HepG2 (cell line): Measurements from ENCODE around the gene NACC2. TPM values are rescaled to one million over a fixed set of nuclear protein-coding genes. Genes with fewer than 3 reads are reported as not detected.
A peak's percentile ranks its signal among the peaks of the same experiment; 100 is the strongest.

Experiments
- ATAC-seq: fragments of 200-7000 bp; cut with Tn5 transposase; 3 replicates; pipeline ENCODE4 v1.9.1; 2020; ENCODE audit warnings: mild to moderate bottlenecking, moderate library complexity
- BruUV-seq: library from RNA; stranded (reverse); fragments of 400-500 nt; replicated peaks from 2 replicates; lab custom pipeline; 2021; lab: Mats Ljungman, UMichigan
- CTCF ChIA-PET: fragments of 300-600 bp; formaldehyde crosslinking; extraction: SDS; loops from one replicate; lab custom pipeline; 2021; ENCODE audit warnings: low total read pairs, inconsistent platforms, low intra/inter-chr PET ratio; lab: Yijun Ruan, JAX
- POLR2A ChIA-PET: fragments of 350-600 bp; sonication (Branson Sonifier 250); formaldehyde crosslinking; loops from one replicate; lab custom pipeline; 2020; ENCODE audit warnings: antibody characterized with exemption, inconsistent platforms; lab: Yijun Ruan, JAX
- DNase-seq: peaks from one replicate; pipeline ENCODE4 v3.0.0-alpha.2; 2015; ENCODE audit warnings: low spot score
- FAIRE-seq: peaks from 3 replicates; lab custom pipeline; 2011; peaks lifted over from hg19 to GRCh38; lab: Jason Lieb, UNC
- H2AFZ ChIP-seq: one replicate; pipeline ENCODE4 v1.6.1; 2011; ENCODE audit warnings: low read length, inconsistent platforms
- H3K27ac ChIP-seq: fragments of 300-600 bp; 3 replicates; pipeline ENCODE4 v1.8.0; 2011; ENCODE audit warnings: mixed run types, mild to moderate bottlenecking, mixed read lengths, low read length, inconsistent platforms; ENCODE audit not compliant: insufficient read depth; ENCODE audit errors: extremely low read length
- H3K27me3 ChIP-seq, 2 experiments: fragments of 200-600 bp in 1 of 2; 2 replicates in 1 of 2; 3 replicates in 1 of 2; pipeline versions ENCODE4 v1.6.0 to v1.8.0; 2011; ENCODE audit warnings: low read length in 2 of 2, mild to moderate bottlenecking in 2 of 2, moderate library complexity in 2 of 2, inconsistent platforms in 1 of 2; ENCODE audit not compliant: insufficient read depth in 2 of 2, control insufficient read depth in 1 of 2
- H3K36me3 ChIP-seq, 2 experiments: fragments of 200-600 bp in 1 of 2; replicated peaks in 1 of 2; 2 replicates in 1 of 2; 3 replicates in 1 of 2; pipeline versions ENCODE4 v1.5.1 to v1.8.0; 2011; ENCODE audit warnings: low read length in 2 of 2, inconsistent platforms in 1 of 2; ENCODE audit not compliant: insufficient read depth in 2 of 2, control insufficient read depth in 1 of 2
- H3K4me1 ChIP-seq: 2 replicates; pipeline ENCODE4 v1.5.1; 2012; ENCODE audit warnings: low read length, inconsistent platforms; ENCODE audit not compliant: insufficient read depth
- H3K4me2 ChIP-seq: 2 replicates; pipeline ENCODE4 v1.6.0; 2011; ENCODE audit warnings: low read depth, low read length, inconsistent platforms
- H3K4me3 ChIP-seq, 3 experiments: fragments of 200-600 bp in 1 of 3; sonication (generic), shearing (Covaris generic) in 1 of 3; replicated peaks in 1 of 3; 2 replicates each; pipeline ENCODE4 v1.5.1; 2011 to 2016; ENCODE audit warnings: low read length in 3 of 3, inconsistent platforms in 2 of 3, low read depth in 2 of 3, mild to moderate bottlenecking in 2 of 3, control low read depth in 1 of 3, mixed read lengths in 1 of 3; ENCODE audit not compliant: insufficient read depth in 1 of 3
- H3K79me2 ChIP-seq: one replicate; pipeline ENCODE4 v1.6.1; 2011; ENCODE audit warnings: low read length, inconsistent platforms; ENCODE audit not compliant: insufficient read depth
- H3K9ac ChIP-seq: 2 replicates; pipeline ENCODE4 v1.6.0; 2011; ENCODE audit warnings: mild to moderate bottlenecking, low read depth, low read length, inconsistent platforms; ENCODE audit not compliant: insufficient read depth
- H3K9me3 ChIP-seq: 2 replicates; pipeline ENCODE4 v1.5.1; 2012; ENCODE audit warnings: mild to moderate bottlenecking, low read length
- H4K20me1 ChIP-seq: 2 replicates; pipeline ENCODE4 v1.6.0; 2011; ENCODE audit warnings: inconsistent platforms, mild to moderate bottlenecking, low read length, moderate library complexity; ENCODE audit not compliant: insufficient read depth
- HNRNPL ChIP-seq: fragments of 200-400 bp; formaldehyde crosslinking; IDR thresholded peaks from 2 replicates; pipeline ENCODE4 v1.6.1; 2017; ENCODE audit warnings: mild to moderate bottlenecking, low read depth, low read length
- PCBP2 ChIP-seq: fragments of 200-400 bp; formaldehyde crosslinking; optimal IDR thresholded peaks from 2 replicates; pipeline ENCODE3; 2018; ENCODE audit warnings: low read length, low read depth; ENCODE audit not compliant: poor library complexity, severe bottlenecking
- ZFP90 ChIP-seq: sonication (generic); formaldehyde crosslinking; IDR thresholded peaks from 2 replicates; pipeline ENCODE4 v1.8.0; 2022; ENCODE audit warnings: missing genetic modification reagents, mild to moderate bottlenecking, inconsistent platforms, borderline replicate concordance
- WGBS: methylation state at CpG from one replicate; pipeline ENCODE4 v1.1.6; 2017; ENCODE audit warnings: low lambda C conversion rate; 5-methylcytosine and 5-hydroxymethylcytosine counted together
- in situ Hi-C: cut with HindIII; loops from 2 replicates; pipeline ENCODE4 v1.10.0; 2017; ENCODE audit warnings: low pct_unique_long_range_greater_than_20kb; ENCODE audit not compliant: extremely low pct_ligation_motif_present
- intact Hi-C: fragments of 100-400 bp; cut with micrococcal nuclease; formaldehyde crosslinking; loops from one replicate; pipeline ENCODE4 v1.10.0; 2022; ENCODE audit not compliant: unreplicated experiment
- polyA plus RNA-seq, 8 experiments: library from polyadenylated mRNA; depleted of rRNA in 3 of 8; stranded (reverse) in 7 of 8; unstranded in 1 of 8; fragments of >200 nt; fragmentation: Illumina TruSeq in 4 of 8; extraction: Trizol in 4 of 8; gene quantifications; 2 replicates each; pipeline versions ENCODE4 v1.2.1 to v1.2.3, GENCODE V29; 2011 to 2016; ENCODE audit warnings: low read depth in 4 of 8, missing spikeins in 1 of 8, mixed read lengths in 1 of 8; ENCODE audit not compliant: insufficient read depth in 1 of 8
- total RNA-seq, 5 experiments: library from RNA; depleted of rRNA; stranded (reverse); fragments of >200 nt; fragmentation: Illumina TruSeq; extraction: Trizol; gene quantifications; 2 replicates each; pipeline ENCODE4 v1.2.3, GENCODE V29; 2016; ENCODE audit warnings: low read depth in 1 of 5
- TF ChIP-seq, protein P1 (sequence below): sonication (generic); formaldehyde crosslinking; conservative IDR thresholded peaks from 2 replicates; pipeline ENCODE4 v1.4.0; 2020; ENCODE audit warnings: missing genetic modification reagents
- TF ChIP-seq, protein P2 (sequence below), 2 experiments: sonication (generic) in 1 of 2; formaldehyde crosslinking in 1 of 2; IDR thresholded peaks; 2 replicates each; pipeline versions ENCODE4 v1.4.0 to v1.6.1; 2018 to 2020; ENCODE audit warnings: missing genetic modification reagents in 2 of 2, borderline replicate concordance in 1 of 2, low read depth in 1 of 2, mild to moderate bottlenecking in 1 of 2, missing biosample characterization in 1 of 2
- TF ChIP-seq, protein P3 (sequence below): sonication (generic); formaldehyde crosslinking; IDR thresholded peaks from 2 replicates; pipeline ENCODE4 v1.5.1; 2020; ENCODE audit warnings: mild to moderate bottlenecking, missing genetic modification reagents, moderate library complexity

NACC2 gene
- total and polyA plus RNA-seq, 2 of the 13 experiments (the other 11 are each of a cell fraction or from before 2014, with no cell fraction given): 5.9 to 12.3 TPM

DNA sequence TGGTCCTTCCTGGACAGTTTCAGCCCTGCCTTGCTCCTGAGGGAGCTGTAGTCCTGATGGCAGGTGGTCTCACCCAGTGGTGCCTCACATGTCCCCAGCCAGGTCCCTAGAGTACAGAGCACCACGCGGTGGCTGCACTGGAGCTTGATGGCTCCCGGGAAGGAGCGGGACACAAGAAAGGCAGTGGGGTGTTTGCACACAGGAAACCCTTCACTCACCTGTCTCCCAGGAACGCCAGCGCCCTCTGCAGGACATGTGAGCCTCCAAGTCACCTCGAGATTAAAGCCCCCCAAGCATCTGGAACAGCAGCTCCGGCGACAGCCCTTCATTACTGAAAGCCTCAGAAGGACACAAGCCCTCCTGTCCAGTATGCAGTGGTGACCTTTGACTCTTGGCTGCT lies 43.5 kb upstream of the NACC2 start (continued):
- TF ChIP-seq, protein P1, sequence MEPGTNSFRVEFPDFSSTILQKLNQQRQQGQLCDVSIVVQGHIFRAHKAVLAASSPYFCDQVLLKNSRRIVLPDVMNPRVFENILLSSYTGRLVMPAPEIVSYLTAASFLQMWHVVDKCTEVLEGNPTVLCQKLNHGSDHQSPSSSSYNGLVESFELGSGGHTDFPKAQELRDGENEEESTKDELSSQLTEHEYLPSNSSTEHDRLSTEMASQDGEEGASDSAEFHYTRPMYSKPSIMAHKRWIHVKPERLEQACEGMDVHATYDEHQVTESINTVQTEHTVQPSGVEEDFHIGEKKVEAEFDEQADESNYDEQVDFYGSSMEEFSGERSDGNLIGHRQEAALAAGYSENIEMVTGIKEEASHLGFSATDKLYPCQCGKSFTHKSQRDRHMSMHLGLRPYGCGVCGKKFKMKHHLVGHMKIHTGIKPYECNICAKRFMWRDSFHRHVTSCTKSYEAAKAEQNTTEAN (CRISPR knock-in tag): no peak
- TF ChIP-seq, protein P2, sequence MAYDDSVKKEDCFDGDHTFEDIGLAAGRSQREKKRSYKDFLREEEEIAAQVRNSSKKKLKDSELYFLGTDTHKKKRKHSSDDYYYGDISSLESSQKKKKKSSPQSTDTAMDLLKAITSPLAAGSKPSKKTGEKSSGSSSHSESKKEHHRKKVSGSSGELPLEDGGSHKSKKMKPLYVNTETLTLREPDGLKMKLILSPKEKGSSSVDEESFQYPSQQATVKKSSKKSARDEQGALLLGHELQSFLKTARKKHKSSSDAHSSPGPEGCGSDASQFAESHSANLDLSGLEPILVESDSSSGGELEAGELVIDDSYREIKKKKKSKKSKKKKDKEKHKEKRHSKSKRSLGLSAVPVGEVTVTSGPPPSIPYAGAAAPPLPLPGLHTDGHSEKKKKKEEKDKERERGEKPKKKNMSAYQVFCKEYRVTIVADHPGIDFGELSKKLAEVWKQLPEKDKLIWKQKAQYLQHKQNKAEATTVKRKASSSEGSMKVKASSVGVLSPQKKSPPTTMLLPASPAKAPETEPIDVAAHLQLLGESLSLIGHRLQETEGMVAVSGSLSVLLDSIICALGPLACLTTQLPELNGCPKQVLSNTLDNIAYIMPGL (CRISPR knock-in tag; IDR thresholded peaks at IDR 0.05; ENCODE audit: borderline replicate concordance in 1 of 2, low read depth in 1 of 2): no peak
- TF ChIP-seq, all 625 proteins: peak for 3

DNA sequence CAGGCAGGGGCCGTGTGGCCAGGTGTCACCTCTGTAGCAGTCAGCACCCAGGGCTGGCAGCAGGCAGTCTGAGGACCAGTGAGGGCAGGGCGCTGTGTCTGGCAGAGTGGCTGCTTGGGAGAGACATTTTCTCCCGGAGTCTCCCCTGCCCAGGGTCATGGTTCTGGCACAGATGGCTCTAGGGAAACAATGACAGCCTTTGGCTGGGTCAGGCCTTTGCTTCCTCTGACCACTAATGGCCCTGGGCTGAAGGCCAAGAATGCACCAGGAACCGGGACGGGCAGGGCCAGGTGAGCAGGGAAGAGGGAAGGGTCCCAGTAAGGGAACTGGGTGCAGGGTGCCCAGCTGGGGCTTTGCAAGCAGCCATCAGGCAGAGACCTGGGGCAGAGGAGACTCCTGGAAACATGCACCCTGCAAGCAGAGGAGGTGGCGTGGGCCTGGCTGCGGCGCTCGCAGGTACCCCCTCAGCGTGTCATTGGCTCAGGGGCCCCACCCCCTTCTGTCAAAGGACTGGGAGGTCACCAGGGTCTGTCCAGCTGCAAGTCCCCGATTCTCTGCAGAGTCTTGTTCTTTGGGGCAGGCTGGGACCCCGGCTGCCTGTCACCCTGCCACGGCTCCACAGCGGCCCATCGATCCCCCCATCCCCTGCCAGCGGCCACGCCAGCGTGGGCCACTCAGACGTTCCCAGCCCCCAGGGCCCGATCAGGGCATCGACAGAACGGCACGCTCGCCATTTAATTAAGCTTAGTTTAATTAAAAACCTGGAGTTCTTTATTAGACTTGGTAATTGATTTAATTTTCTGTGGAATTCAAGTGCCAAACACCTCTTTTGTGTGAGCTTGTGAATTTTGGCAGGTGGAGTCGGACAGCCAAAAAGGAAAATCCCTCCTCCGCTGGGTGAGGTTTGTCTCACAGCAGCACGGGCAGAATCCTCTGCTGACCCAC lies 42.5 kb upstream of the NACC2 start:
- H3K4me3 ChIP-seq: no peak overlapping the region
- CTCF ChIA-PET: no interaction called here
- no peak overlapping the region for H2AFZ ChIP-seq
- peak; percentile 61 for TF ChIP-seq PCBP2
- TF ChIP-seq ZFP90 (CRISPR knock-in tag): no peak
- TF ChIP-seq HNRNPL: 0 out of 2 replicates have a peak, but pooled peaks have one; percentile 43
- TF ChIP-seq, protein P3, sequence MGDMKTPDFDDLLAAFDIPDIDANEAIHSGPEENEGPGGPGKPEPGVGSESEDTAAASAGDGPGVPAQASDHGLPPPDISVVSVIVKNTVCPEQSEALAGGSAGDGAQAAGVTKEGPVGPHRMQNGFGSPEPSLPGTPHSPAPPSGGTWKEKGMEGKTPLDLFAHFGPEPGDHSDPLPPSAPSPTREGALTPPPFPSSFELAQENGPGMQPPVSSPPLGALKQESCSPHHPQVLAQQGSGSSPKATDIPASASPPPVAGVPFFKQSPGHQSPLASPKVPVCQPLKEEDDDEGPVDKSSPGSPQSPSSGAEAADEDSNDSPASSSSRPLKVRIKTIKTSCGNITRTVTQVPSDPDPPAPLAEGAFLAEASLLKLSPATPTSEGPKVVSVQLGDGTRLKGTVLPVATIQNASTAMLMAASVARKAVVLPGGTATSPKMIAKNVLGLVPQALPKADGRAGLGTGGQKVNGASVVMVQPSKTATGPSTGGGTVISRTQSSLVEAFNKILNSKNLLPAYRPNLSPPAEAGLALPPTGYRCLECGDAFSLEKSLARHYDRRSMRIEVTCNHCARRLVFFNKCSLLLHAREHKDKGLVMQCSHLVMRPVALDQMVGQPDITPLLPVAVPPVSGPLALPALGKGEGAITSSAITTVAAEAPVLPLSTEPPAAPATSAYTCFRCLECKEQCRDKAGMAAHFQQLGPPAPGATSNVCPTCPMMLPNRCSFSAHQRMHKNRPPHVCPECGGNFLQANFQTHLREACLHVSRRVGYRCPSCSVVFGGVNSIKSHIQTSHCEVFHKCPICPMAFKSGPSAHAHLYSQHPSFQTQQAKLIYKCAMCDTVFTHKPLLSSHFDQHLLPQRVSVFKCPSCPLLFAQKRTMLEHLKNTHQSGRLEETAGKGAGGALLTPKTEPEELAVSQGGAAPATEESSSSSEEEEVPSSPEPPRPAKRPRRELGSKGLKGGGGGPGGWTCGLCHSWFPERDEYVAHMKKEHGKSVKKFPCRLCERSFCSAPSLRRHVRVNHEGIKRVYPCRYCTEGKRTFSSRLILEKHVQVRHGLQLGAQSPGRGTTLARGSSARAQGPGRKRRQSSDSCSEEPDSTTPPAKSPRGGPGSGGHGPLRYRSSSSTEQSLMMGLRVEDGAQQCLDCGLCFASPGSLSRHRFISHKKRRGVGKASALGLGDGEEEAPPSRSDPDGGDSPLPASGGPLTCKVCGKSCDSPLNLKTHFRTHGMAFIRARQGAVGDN: 0 out of 2 replicates have a peak, but pooled peaks have one; percentile 3
- no peak overlapping the region for H3K27ac ChIP-seq
- no TSS peak for BruUV-seq
- in situ Hi-C loops: no loop called here
- peaks cover 11 to 49% of the 10 kb centered on the region in 2 experiments for H3K27me3 ChIP-seq
- no peak overlapping the region for H3K4me2 ChIP-seq
- 55% methylated on average over 11 of the region's 27 CpGs for WGBS
- FAIRE-seq (no peak), ATAC-seq (no peak; the same call in none of the 3 replicates), DNase-seq (peak; percentile 15)
- POLR2A ChIA-PET: no interaction called here
- H3K9ac ChIP-seq: no peak overlapping the region
- no peaks in the 10 kb centered on the region for H4K20me1 ChIP-seq
- no peaks in the 10 kb centered on the region for H3K79me2 ChIP-seq
- intact Hi-C loops: no loop called here
- peaks cover 7% of the 10 kb centered on the region for H3K4me1 ChIP-seq
- no peaks in the 10 kb centered on the region for H3K36me3 ChIP-seq
- H3K9me3 ChIP-seq: no peaks in the 10 kb centered on the region
